HEK293T (cell line): ENCODE data around the gene PLA2R1.

ENCODE experiments used
- CTCF ChIA-PET: fragments of 350-600 bp; formaldehyde crosslinking; extraction: SDS; loops from one replicate; lab custom pipeline; 2021; ENCODE audit warnings: antibody characterized with exemption, inconsistent platforms; lab: Yijun Ruan, JAX
- POLR2A ChIA-PET: fragments of 350-600 bp; formaldehyde crosslinking; extraction: SDS; loops from one replicate; lab custom pipeline; 2020; ENCODE audit warnings: antibody characterized with exemption, inconsistent platforms; lab: Yijun Ruan, JAX
- DNase-seq: peaks from one replicate; pipeline ENCODE4 v3.0.0; 2012; ENCODE audit warnings: mixed read lengths; ENCODE audit errors: extremely low spot score
- ARNT ChIP-seq: fragments of 450-650 bp; IDR thresholded peaks from 2 replicates; pipeline ENCODE4 v1.6.1; 2017; ENCODE audit warnings: mild to moderate bottlenecking
- BHLHE40 ChIP-seq: fragments of 450-650 bp; IDR thresholded peaks from 2 replicates; pipeline ENCODE4 v1.6.1; 2016; ENCODE audit warnings: mild to moderate bottlenecking, moderate library complexity, borderline replicate concordance
- CTBP1 ChIP-seq: fragments of 450-650 bp; IDR thresholded peaks from 2 replicates; pipeline ENCODE4 v1.6.1; 2016; ENCODE audit warnings: borderline replicate concordance
- ELF4 ChIP-seq: fragments of 450-650 bp; IDR thresholded peaks from 2 replicates; pipeline ENCODE4 v1.6.1; 2017; ENCODE audit warnings: antibody characterized with exemption
- FOXA1 ChIP-seq: fragments of 450-650 bp; IDR thresholded peaks from 2 replicates; pipeline ENCODE4 v1.6.1; 2016; ENCODE audit warnings: mild to moderate bottlenecking
- FOXK2 ChIP-seq: fragments of 450-650 bp; IDR thresholded peaks from 2 replicates; pipeline ENCODE4 v1.6.1; 2016; ENCODE audit warnings: mild to moderate bottlenecking
- FOXM1 ChIP-seq: fragments of 450-650 bp; IDR thresholded peaks from 2 replicates; pipeline ENCODE4 v1.6.1; 2017; ENCODE audit warnings: mild to moderate bottlenecking, borderline replicate concordance
- HDGF ChIP-seq: fragments of 450-650 bp; IDR thresholded peaks from 2 replicates; pipeline ENCODE4 v1.6.1; 2017; ENCODE audit warnings: antibody characterized with exemption, borderline replicate concordance
- L3MBTL2 ChIP-seq: fragments of 450-650 bp; conservative IDR thresholded peaks from 2 replicates; pipeline ENCODE4 v1.6.1; 2016; ENCODE audit warnings: mild to moderate bottlenecking
- LEF1 ChIP-seq: fragments of 450-650 bp; IDR thresholded peaks from 2 replicates; pipeline ENCODE4 v1.6.1; 2017; ENCODE audit warnings: mild to moderate bottlenecking, borderline replicate concordance
- NFRKB ChIP-seq: fragments of 450-650 bp; IDR thresholded peaks from 2 replicates; pipeline ENCODE4 v1.6.1; 2016; ENCODE audit warnings: mild to moderate bottlenecking, moderate library complexity
- SP1 ChIP-seq: fragments of 450-650 bp; IDR thresholded peaks from 2 replicates; pipeline ENCODE4 v1.6.1; 2017
- SUZ12 ChIP-seq: fragments of 450-650 bp; IDR thresholded peaks from 2 replicates; pipeline ENCODE4 v1.6.1; 2016; ENCODE audit warnings: mild to moderate bottlenecking
- TARDBP ChIP-seq: fragments of 450-650 bp; IDR thresholded peaks from 2 replicates; pipeline ENCODE4 v1.6.1; 2016
- ZNF384 ChIP-seq: fragments of 450-650 bp; IDR thresholded peaks from 2 replicates; pipeline ENCODE4 v1.6.1; 2016
- TF ChIP-seq, protein P1 (sequence below): fragments of 450-650 bp; IDR thresholded peaks from 2 replicates; pipeline ENCODE4 v1.6.1; 2016

PLA2R1 gene

GRCh38 chr2:159913900-159914299, 148.5 kb downstream of the PLA2R1 start:
- no peak for DNase-seq
- CTCF ChIA-PET = no interaction called here
- no peak for TF ChIP-seq HDGF
- POLR2A ChIA-PET = interaction anchor here (0.6 kb wide), 1 partner anchor 299 kb away, joined by 4 read pairs; no protein-coding TSS in a partner anchor

GRCh38 chr2:159912580-159912979, 149.8 kb downstream of the PLA2R1 start:
- DNase-seq = no peak
- TF ChIP-seq, protein P1, sequence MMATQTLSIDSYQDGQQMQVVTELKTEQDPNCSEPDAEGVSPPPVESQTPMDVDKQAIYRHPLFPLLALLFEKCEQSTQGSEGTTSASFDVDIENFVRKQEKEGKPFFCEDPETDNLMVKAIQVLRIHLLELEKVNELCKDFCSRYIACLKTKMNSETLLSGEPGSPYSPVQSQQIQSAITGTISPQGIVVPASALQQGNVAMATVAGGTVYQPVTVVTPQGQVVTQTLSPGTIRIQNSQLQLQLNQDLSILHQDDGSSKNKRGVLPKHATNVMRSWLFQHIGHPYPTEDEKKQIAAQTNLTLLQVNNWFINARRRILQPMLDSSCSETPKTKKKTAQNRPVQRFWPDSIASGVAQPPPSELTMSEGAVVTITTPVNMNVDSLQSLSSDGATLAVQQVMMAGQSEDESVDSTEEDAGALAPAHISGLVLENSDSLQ = no peak
- TF ChIP-seq TARDBP (no peak), SP1 (no peak)
- ChIA-PET CTCF (no interaction called here), POLR2A (no interaction called here)

DNA sequence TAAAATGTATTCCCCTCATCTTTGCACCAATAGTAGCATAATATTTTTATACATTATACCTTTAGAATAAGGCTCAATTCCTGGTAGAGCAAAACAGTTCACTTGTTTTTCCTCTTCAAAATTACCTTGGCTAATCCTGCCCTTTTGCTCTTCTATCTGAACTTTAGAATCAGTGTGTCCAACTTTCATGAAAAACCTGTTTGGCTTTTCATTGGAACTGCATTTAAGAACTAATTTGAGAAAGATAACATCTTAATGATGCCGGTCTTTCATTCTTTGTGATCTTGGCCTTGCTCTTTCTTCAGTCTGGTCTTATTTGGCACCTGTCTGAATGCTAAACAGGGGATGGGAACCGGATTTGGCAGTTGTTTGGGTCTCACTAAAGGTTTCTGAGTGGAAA, 151.5 kb downstream of the PLA2R1 start:
- POLR2A ChIA-PET = no interaction called here
- DNase-seq = no peak
- CTCF ChIA-PET = no interaction called here
- TF ChIP-seq SP1 (no peak), LEF1 (no peak), L3MBTL2 (no peak), FOXM1 (no peak), FOXK2 (no peak), CTBP1 (no peak), ARNT (no peak), NFRKB (no peak), SUZ12 (no peak), BHLHE40 (no peak), FOXA1 (no peak), ELF4 (no peak)
- TF ChIP-seq, protein P1 = no peak

GRCh38 chr2:159908623-159909022, 153.8 kb downstream of the PLA2R1 start:
- DNase-seq = no peak
- CTCF ChIA-PET = interaction anchor here (1.3 kb wide), 1 partner anchor 13 kb away, joined by 4 read pairs; no protein-coding TSS in a partner anchor
- POLR2A ChIA-PET = no interaction called here
- TF ChIP-seq NFRKB (no peak), FOXM1 (no peak), SUZ12 (no peak), ARNT (no peak), CTBP1 (no peak), BHLHE40 (no peak), LEF1 (no peak), L3MBTL2 (no peak), SP1 (no peak), FOXA1 (no peak), ELF4 (no peak), ZNF384 (no peak), HDGF (no peak), TARDBP (no peak)
- TF ChIP-seq, protein P1 = no peak

- ChIA-PET CTCF (interaction anchor here (1.3 kb wide), 1 partner anchor 14 kb away, joined by 4 read pairs; no protein-coding TSS in a partner anchor), POLR2A (no interaction called here)
- no peak for TF ChIP-seq FOXM1
- no peak for TF ChIP-seq HDGF
- no peak for TF ChIP-seq FOXK2
- TF ChIP-seq SP1 = no peak
- no peak for TF ChIP-seq NFRKB
- no peak for TF ChIP-seq CTBP1
- TF ChIP-seq, protein P1 = no peak
- TF ChIP-seq ELF4 = no peak
- TF ChIP-seq BHLHE40 = no peak
- no peak for TF ChIP-seq L3MBTL2
- no peak for DNase-seq
These were observed 154.5 kb downstream of the PLA2R1 start for GRCh38 chr2:159907909-159908308.

DNA sequence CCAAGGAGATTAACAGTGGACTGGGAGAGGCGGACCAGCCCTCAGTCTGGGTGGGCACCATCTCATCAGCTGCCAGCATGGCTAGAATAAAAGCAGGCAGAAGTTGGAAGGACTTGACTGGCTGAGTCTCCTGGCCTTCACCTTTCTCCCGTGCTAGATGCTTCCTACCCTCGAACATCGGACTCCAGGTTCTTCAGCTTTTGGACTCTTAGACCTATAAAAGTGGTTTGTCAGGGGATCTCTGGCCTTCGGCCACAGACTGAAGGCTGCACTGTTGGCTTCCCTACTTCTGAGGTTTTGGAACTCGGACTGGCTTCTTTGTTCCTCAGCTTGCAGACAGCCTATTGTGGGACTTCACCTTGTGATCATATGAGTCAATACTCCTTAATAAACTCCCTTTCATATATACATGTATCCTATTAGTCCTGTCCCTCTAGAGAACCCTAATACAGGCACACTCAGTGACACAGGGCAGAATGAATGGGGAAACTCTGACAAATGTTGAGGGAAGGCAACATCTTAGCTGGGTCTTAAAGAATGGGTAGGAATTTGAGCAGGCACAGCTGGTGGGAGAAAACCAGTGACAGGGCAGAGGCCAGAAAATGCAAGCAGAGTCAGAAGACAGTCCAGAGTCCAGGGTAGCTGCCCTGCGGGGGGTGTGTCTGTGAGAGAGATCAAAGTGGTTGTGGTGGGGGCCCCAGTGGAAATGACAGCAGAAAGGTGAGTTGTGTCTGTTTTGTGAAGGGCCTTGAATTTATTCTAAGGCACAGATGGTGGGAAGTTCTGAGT, 156.3 kb downstream of the PLA2R1 start:
- no peak for DNase-seq
- POLR2A ChIA-PET = no interaction called here
- CTCF ChIA-PET = no interaction called here
- no peak for TF ChIP-seq SUZ12
- TF ChIP-seq, protein P1 = no peak
- TF ChIP-seq FOXM1 = no peak
- no peak for TF ChIP-seq NFRKB
- TF ChIP-seq FOXK2 = no peak
- no peak for TF ChIP-seq L3MBTL2
- TF ChIP-seq SP1 = no peak
- no peak for TF ChIP-seq ARNT
- no peak for TF ChIP-seq ELF4
- no peak for TF ChIP-seq ZNF384
- no peak for TF ChIP-seq HDGF
- TF ChIP-seq FOXA1 = no peak
- TF ChIP-seq LEF1 = no peak
- no peak for TF ChIP-seq TARDBP
